ENCODE results near the gene MYL3.

MYL3 gene

GRCh38 chr3:46864061-46864881, 1.0 kb upstream of the MYL3 start:
- FAIRE-seq, result no peak

GRCh38 chr3:46862369-46863025, 747 bp downstream of the MYL3 start:
- FAIRE-seq, result no peak

- no peak for FAIRE-seq
Observed at GRCh38 chr3:46861605-46862368, 1.5 kb downstream of the MYL3 start.

GRCh38 chr3:46860810-46861604, 2.2 kb downstream of the MYL3 start:
- FAIRE-seq, result no peak

GRCh38 chr3:46860017-46860809, 3.0 kb downstream of the MYL3 start:
- FAIRE-seq, result no peak

- no peak for FAIRE-seq
Observed at GRCh38 chr3:46859001-46859710, 4.1 kb downstream of the MYL3 start.

GRCh38 chr3:46858456-46858855, 4.8 kb downstream of the MYL3 start:
- no peak for FAIRE-seq

- FAIRE-seq, result no peak
Observed at GRCh38 chr3:46857485-46858341, 5.5 kb downstream of the MYL3 start.

- FAIRE-seq, result no peak
Observed at GRCh38 chr3:46856576-46857471, 6.4 kb downstream of the MYL3 start.

- FAIRE-seq, result no peak
Observed at GRCh38 chr3:46854555-46854991, 8.7 kb downstream of the MYL3 start.

GRCh38 chr3:46853441-46854415, 9.5 kb downstream of the MYL3 start:
- no peak for FAIRE-seq

GRCh38 chr3:46852839-46853355, 10.3 kb downstream of the MYL3 start:
- FAIRE-seq, result no peak

GRCh38 chr3:46852334-46852720, 10.9 kb downstream of the MYL3 start:
- FAIRE-seq, result no peak

- no peak for FAIRE-seq
Observed at GRCh38 chr3:46851364-46852333, 11.6 kb downstream of the MYL3 start.

GRCh38 chr3:46850468-46850779, 12.8 kb downstream of the MYL3 start:
- no peak for FAIRE-seq

GRCh38 chr3:46849686-46850467, 13.4 kb downstream of the MYL3 start:
- FAIRE-seq, result no peak
